ENCODE data around the gene APOH. TPM values are rescaled to one million over a fixed set of nuclear protein-coding genes. Genes with fewer than 3 reads are reported as not detected.

The APOH gene
- total RNA-seq, 4 donors from 2014 or later = not detected

DNA sequence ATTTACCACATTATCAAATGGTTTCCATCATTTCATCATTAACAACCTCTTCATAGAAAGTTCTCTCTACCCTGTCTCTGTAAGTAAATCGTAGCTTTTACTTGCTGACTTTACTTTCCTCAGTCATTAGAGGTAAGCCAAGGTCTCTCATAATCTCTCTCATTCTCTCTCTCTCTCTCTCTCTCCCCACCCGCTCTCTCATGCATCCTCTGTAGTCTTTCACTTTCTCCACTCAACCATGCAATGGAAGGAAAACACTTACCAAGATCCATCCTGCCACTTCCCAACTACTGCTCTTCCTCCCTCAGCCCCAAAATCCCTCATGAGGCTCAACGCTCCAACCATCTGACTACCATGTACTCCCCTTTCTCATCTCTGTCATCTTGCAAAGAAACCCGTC lies 43.4 kb downstream of the APOH start:
- no peak overlapping the region for H3K4me3 ChIP-seq
- H3K4me1 ChIP-seq = peaks cover 4 to 14% (median 5%) of the 10 kb centered on the region in 3 donors
- WGBS, 2 donors = 85 to 86% methylated on average over 4 of the region's 4 CpGs
- H3K27ac ChIP-seq = no peak overlapping the region
- H3K36me3 ChIP-seq = peaks cover 0 to 17% (median 0%) of the 10 kb centered on the region in 3 donors
- intact Hi-C loops (cut with DNase I) = no loop called here
- no peak for TF ChIP-seq POLR2A (IDR thresholded peaks at IDR 0.05)
- TF ChIP-seq, protein P1, sequence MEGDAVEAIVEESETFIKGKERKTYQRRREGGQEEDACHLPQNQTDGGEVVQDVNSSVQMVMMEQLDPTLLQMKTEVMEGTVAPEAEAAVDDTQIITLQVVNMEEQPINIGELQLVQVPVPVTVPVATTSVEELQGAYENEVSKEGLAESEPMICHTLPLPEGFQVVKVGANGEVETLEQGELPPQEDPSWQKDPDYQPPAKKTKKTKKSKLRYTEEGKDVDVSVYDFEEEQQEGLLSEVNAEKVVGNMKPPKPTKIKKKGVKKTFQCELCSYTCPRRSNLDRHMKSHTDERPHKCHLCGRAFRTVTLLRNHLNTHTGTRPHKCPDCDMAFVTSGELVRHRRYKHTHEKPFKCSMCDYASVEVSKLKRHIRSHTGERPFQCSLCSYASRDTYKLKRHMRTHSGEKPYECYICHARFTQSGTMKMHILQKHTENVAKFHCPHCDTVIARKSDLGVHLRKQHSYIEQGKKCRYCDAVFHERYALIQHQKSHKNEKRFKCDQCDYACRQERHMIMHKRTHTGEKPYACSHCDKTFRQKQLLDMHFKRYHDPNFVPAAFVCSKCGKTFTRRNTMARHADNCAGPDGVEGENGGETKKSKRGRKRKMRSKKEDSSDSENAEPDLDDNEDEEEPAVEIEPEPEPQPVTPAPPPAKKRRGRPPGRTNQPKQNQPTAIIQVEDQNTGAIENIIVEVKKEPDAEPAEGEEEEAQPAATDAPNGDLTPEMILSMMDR (IDR thresholded peaks at IDR 0.05) = no peak
- DNase-seq = no peak
- no peaks in the 10 kb centered on the region for H3K27me3 ChIP-seq
- no peaks in the 10 kb centered on the region for H3K9me3 ChIP-seq

DNA sequence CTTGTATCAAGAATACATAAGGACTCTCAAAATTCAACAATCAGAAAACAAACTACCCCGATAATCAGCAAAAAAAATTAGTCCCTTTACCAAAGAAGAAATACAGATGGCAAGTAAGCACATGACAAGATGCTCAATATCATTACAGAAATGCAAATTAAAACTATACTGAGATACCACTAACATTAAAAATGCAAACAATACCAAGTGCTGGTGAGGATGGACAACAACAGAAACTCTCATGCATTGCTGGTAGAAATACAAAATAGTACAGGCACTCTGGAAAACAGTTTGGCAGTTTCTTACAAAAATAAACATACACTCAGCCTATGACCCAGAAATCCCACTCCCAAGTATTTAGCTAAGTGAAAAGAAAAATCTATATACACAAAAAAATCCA lies 44.8 kb downstream of the APOH start:
- Histone ChIP-seq H3K4me3 (no peak overlapping the region), H3K27ac (no peak overlapping the region), H3K9me3 (no peaks in the 10 kb centered on the region), H3K4me1 (no peaks in the 10 kb centered on the region), H3K27me3 (no peaks in the 10 kb centered on the region), H3K36me3 (peaks cover 0 to 21% (median 0%) of the 10 kb centered on the region in 3 donors)
- intact Hi-C loops (cut with DNase I) = no loop called here
- no peak for DNase-seq
- TF ChIP-seq, protein P1 (IDR thresholded peaks at IDR 0.05) = no peak
- TF ChIP-seq POLR2A (IDR thresholded peaks at IDR 0.05) = no peak
- 87 to 96% methylated on average over 1 of the region's 1 CpG for WGBS, 2 donors

DNA sequence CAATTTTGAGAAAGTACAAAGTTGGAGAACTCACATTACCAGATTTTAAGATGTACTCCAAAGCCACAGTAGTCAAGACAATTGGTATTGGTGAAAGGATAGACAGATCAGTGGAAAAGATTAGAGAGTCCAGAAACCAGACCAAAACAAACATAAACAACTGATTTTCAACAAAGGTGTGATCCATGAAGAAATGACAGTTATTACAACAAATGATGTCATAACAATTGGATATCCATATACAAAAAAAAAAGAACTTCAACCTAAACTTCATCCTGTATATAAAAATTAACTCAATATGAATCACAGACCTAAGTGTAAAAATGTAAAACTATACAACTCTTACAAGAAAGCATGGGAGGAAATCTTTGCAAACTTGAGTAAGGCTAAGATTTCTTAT lies 45.7 kb downstream of the APOH start:
- TF ChIP-seq POLR2A (IDR thresholded peaks at IDR 0.05) = no peak
- TF ChIP-seq, protein P1 (IDR thresholded peaks at IDR 0.05) = no peak
- peaks cover 0 to 21% (median 0%) of the 10 kb centered on the region in 3 donors for H3K36me3 ChIP-seq
- no peaks in the 10 kb centered on the region for H3K4me1 ChIP-seq
- no peak overlapping the region for H3K27ac ChIP-seq
- H3K27me3 ChIP-seq = no peaks in the 10 kb centered on the region
- no peak for DNase-seq
- H3K4me3 ChIP-seq = no peak overlapping the region
- no peaks in the 10 kb centered on the region for H3K9me3 ChIP-seq
- intact Hi-C loops (cut with DNase I) = no loop called here

DNA sequence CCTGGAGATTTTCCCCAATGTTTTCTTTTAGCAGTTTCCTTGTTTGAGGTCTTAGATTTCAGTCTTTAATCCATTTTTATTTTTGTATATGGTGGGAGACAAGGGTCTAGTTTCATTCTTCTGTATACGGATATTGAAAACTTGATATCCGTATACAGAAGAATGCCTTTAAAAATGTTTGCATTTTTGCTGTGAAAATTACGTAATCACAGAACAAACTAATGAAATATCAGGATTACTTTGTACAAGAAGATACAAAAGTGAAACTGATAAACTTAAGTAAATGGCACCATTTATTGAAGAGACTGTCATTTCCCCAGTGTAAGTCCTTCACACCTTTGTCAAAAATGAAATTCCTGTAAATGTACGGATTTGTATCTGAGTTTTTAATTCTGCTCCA lies 50.6 kb downstream of the APOH start:
- Histone ChIP-seq H3K4me1 (no peaks in the 10 kb centered on the region), H3K4me3 (no peak overlapping the region), H3K27ac (no peak overlapping the region), H3K27me3 (no peaks in the 10 kb centered on the region), H3K36me3 (peaks cover 0 to 28% (median 0%) of the 10 kb centered on the region in 3 donors), H3K9me3 (no peaks in the 10 kb centered on the region)
- TF ChIP-seq, protein P1 (IDR thresholded peaks at IDR 0.05) = no peak
- TF ChIP-seq POLR2A (IDR thresholded peaks at IDR 0.05) = no peak
- intact Hi-C loops (cut with DNase I) = no loop called here
- WGBS, 2 donors = 92 to 93% methylated on average over 4 of the region's 4 CpGs
- DNase-seq = no peak

DNA sequence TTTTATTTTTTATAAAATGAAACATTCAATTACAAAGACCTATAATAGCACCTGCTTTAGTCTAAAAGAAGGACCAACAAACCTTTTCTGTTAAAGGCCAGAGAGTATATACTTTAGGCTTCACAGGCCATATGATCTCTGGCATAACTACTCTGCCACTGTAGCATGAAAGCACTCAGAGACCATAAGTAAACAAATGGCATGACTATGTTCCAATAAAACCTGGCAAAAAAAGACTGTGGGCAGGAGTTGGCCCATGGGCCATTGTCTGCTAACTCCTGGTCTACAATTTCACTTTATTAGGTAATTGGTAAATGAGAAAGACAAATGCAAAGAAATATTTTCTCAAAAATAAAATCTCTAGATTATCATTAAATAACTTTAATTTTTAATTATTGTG lies 52.2 kb downstream of the APOH start:
- no peak overlapping the region for H3K4me3 ChIP-seq
- H3K27me3 ChIP-seq = no peaks in the 10 kb centered on the region
- peaks cover 0 to 20% (median 0%) of the 10 kb centered on the region in 3 donors for H3K36me3 ChIP-seq
- no peaks in the 10 kb centered on the region for H3K9me3 ChIP-seq
- intact Hi-C loops (cut with DNase I) = no loop called here
- no peaks in the 10 kb centered on the region for H3K4me1 ChIP-seq
- TF ChIP-seq, protein P1 (IDR thresholded peaks at IDR 0.05) = no peak
- TF ChIP-seq POLR2A (IDR thresholded peaks at IDR 0.05) = no peak
- no peak for DNase-seq
- no peak overlapping the region for H3K27ac ChIP-seq

Data from esophagus squamous epithelium (tissue), 5 donors.